RPMI7951 (cell line): ENCODE results near the gene ARHGAP26. TPM values are rescaled to one million over a fixed set of nuclear protein-coding genes. Genes with fewer than 3 reads are reported as not detected.

Source experiments
- DNase-seq: peaks from one replicate; pipeline ENCODE4 v3.0.0-alpha.2; 2012; ENCODE audit warnings: low read depth
- total RNA-seq: library from RNA; depleted of rRNA; stranded (reverse); fragments of >200 nt; shearing (Covaris generic); gene quantifications from 2 replicates; pipeline ENCODE4 v1.2.3, GENCODE V29; 2014

Gene ARHGAP26
- total RNA-seq, 1 experiment from 2014 or later, result 1.1 TPM

GRCh38 chr5:143037071-143037470 lies 266.9 kb downstream of the ARHGAP26 start:
- DNase-seq, result no peak

DNA sequence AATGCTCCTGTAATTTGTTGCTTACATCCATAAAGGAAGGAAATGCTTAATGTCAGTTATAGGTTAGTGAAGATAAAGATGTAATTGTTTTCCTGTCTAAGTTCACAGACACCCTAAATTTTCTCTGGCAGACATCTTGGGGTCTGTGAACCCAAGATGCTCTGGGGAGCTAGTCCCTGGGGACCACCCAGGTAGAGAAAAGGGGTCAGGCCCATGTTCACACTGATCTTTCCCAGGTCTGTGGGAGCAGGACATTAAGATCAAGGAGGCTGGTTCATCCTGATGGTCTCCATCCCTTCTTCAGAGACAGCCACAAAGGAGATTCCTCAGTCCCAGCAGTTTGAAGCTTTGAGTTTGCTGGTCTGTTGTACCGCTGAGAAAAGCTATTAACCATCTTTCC lies 267.5 kb downstream of the ARHGAP26 start:
- DNase-seq, result no peak

- no peak for DNase-seq
Observed at GRCh38 chr5:143040622-143041021, 270.4 kb downstream of the ARHGAP26 start.

DNA sequence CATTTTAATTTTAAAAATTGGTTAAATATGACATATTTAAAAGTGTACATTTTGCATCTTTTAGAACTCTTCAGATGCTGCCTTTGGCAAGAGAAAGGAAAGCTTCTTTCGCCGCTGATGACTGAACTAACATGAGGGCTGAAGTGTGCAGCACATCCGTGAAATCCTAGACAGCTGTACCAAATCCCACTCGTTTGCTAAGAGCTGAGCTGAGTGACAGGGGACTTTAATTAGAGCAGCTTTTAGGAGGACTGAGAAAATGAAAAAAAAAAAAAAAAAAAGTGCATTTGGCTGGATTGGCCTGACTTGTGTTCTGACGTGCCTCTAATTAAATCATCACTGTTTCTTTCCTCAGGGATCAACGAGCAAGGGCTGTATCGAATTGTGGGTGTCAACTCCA lies 271.3 kb downstream of the ARHGAP26 start:
- DNase-seq, result no peak

- no peak for DNase-seq
Observed at GRCh38 chr5:143041972-143042770, 272.0 kb downstream of the ARHGAP26 start.

- DNase-seq, result no peak
Observed at GRCh38 chr5:143044265-143044664, 274.1 kb downstream of the ARHGAP26 start.

DNA sequence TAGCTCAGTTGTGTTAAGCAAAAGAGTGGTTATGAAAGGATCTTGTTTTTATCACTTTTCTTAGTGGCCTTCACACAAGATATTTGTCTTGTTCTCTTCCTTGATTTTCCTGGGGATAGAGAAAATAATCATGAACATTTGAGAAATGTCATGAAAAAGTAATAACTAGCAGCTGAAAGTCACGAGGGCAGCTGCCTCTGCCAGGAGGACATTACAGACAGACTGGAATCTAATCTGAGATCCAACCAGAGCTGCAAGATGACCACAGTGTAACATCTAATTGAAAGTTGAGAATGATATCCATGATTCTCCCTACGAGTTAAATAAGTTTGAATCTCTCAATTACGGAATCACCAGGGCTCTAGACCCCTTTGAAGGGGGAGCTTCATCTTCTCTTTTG lies 274.9 kb downstream of the ARHGAP26 start:
- no peak for DNase-seq

GRCh38 chr5:143046314-143046713 lies 276.1 kb downstream of the ARHGAP26 start:
- no peak for DNase-seq

GRCh38 chr5:143047091-143047490 lies 276.9 kb downstream of the ARHGAP26 start:
- DNase-seq, result no peak

- no peak for DNase-seq
Observed at GRCh38 chr5:143050183-143050582, 280.0 kb downstream of the ARHGAP26 start.

DNA sequence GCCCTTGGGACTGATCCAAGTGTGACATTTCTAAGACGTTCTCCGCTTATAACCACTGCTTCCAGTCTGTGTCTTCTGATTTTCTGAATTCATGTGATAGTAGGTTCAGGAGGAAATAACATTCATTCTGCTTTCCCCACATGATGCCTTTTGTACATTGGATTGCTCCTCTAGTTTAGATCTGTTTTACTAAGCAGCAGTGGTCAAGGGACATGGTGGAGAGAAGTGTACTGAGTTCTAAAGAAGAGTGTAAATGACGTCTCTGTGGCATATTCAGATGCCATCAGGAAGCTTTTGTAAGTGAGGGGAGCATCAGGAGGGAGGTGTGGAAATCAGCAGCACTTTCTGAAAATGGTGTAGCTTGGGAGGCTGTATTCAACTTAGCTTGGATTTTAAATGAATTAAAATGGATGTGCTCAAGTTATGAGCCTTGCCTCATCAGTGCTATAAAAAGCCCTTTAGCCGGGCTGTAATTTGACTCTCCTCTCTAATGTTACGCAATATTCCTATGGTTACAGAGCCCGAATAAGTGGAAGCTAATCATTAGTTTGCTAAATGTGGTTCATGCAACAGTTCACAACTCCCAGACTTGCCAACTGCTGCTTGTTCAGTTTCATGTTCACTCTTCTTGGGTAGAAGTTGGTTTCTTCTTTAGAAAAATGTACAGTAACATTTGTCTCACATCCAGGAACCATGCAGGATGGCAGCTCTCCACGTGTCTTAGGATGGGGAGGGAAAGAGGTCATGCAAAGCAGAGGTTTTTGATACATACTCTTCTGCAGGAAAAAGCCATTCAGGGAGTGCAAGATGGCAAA lies 281.3 kb downstream of the ARHGAP26 start:
- DNase-seq, result peak; percentile 84

DNA sequence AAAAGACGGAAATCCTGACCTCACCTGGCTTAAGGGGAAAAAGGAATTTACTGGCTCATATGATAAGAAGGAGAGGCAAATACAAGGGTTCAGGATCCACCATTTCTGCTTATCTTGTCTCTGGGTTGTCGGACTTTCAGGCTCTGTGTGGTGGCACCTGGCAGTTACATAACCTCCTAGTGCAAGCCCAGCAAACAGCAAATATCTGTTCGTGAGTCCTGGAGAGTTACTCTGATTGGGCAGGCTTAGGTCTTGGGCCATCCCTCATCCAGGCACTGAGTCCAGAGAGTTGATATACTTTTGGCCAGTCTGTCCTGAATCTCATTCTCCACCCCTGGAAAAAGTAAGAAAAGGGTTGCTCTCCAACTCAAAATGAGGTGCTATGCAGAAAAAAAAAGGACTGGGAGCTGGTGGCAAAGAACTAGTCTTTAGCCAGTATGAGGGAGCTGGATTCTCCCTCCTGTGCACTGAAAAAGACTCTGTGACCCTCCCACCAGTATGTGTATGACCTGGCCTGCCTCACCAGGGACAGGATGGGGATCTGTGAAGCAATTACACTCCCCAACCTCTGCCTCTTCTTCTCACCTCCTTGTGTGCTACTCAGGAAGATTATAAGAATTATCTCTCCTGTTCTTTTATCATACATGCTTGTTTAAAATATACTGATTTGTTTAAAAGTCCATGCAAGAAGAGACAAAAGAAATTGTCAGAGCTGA lies 282.9 kb downstream of the ARHGAP26 start:
- no peak for DNase-seq

DNA sequence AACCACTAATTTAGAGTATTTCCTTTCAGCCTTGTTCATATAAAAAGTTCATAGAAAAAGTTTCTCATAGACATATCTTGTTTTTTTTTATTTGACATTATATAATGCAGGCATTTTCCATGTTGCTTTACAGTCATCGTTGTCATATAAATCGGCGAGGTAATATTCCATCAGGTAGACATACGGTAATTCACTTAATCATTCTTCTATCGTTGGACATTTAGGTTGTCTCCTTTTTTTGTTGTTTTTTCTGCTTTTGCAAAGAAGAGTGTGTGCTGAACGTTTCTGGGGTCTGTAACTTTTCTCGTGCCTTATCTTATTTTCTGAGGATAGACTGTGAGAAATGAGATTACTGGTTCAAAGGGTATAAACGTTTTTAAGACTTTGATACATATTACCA lies 283.6 kb downstream of the ARHGAP26 start:
- no peak for DNase-seq

- DNase-seq, result peak; percentile 35
Observed at GRCh38 chr5:143054480-143054941, 284.3 kb downstream of the ARHGAP26 start.

DNA sequence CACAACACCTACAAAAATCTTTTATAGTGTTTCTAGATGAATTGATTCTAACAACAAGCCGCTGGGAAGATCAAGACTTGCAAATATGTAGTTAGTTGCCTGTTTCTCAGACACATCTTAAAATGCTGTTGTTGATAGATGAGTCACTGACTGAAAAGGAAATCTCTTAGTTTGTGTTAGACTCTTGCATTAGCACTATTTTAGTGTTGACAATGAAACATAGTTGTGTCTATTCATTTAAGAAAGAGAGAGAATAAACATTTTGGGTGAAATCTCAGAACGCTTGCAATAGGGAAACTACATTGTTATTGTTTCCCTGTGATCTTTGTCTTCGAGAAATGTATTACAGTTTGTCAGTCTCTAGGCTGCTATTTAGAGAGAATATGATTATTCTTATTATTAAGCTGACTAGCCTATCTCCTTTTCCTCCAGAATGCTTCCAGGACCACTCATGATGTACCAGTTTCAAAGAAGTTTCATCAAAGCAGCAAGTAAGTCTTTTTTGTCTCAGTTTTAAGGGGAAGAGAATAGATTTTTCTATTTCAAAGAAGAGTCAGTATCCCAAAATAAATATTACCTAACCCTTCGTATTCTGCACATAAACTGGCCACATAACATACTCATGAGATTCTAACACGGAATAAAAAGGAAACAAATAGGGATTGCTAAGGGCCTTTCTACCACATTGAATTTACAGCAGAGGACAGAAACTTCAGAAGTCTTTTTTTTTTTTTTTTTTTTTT lies 285.6 kb downstream of the ARHGAP26 start:
- DNase-seq, result no peak

DNA sequence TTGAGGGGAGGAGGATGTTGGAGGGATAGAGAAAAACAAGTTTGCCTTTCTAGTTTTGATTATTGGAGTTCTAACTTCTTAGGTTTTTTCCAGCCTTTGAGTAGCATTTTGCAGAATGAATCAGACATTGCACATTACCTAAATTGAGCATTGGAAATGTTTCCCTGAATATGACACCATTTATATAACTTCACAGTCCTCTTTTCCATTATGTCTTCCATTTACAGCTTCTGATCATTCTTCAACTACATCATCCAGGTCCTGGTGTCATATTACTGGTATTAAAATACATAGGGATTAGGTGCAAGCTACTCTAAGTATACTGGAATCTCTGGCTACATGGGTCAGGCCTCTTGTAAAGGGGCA lies 286.1 kb downstream of the ARHGAP26 start:
- DNase-seq, result no peak

GRCh38 chr5:143056792-143057579 lies 286.8 kb downstream of the ARHGAP26 start:
- DNase-seq, result no peak

DNA sequence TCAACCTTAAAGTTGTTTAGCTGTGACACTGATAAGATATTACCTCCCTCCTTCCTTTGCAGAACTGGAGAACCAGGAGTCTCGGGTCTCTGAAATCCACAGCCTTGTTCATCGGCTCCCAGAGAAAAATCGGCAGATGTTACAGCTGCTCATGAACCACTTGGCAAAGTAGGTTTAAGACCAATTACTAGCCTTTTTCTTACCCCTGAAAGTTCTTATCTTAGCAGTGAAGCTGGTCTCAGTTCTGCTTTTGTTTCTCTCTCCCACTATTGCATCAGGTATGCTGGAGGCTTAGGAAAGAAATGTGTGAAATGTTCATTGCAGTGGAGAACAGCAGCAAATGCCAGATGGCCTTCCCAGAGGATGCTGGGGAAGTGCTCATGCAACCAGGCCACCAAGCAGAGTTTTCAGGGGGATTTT lies 287.4 kb downstream of the ARHGAP26 start:
- no peak for DNase-seq

DNA sequence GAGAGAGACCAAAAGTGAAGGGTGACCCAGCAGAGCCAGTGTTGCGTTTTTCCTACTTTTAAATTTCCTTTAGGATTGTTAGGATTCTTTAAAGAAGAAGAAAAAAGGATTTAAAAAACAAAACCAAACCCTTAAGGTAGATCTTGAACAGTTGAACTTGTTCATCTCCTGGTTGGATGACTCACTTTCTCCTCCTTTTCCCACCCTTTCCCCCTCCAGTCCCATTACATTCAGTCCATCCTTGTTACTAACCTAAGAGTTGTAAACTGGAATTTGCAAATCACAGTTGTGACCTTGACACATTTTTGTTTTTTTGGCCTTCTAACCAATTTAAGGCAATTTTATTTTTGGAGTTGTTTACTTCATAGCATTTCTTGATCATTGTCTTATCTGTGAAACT lies 289.2 kb downstream of the ARHGAP26 start:
- peak; percentile 13 for DNase-seq

- no peak for DNase-seq
Observed at GRCh38 chr5:143059976-143060765, 290.0 kb downstream of the ARHGAP26 start.
